GM12878 (cell line): ENCODE results near the gene GSTO1.

ENCODE experiments used
- ASH2L ChIP-seq: fragments of 300-600, 200-600 bp; sonication (generic); IDR thresholded peaks from 2 replicates; pipeline ENCODE4 v1.6.1; 2017; ENCODE audit warnings: low read depth, mild to moderate bottlenecking, borderline replicate concordance
- CHD2 ChIP-seq: IDR thresholded peaks from 2 replicates; pipeline ENCODE4 v1.6.1; 2011; ENCODE audit warnings: low read depth, low read length, improper control_type of control experiment, borderline replicate concordance
- CTCF ChIP-seq, 3 experiments: IDR thresholded peaks in 2 of 3; conservative IDR thresholded peaks in 1 of 3; 2 replicates each; pipeline ENCODE4 v1.5.1; 2011; ENCODE audit warnings: low read depth in 3 of 3, low read length in 3 of 3, mild to moderate bottlenecking in 3 of 3, control low read depth in 2 of 3, moderate library complexity in 2 of 3, inconsistent platforms in 1 of 3, mixed read lengths in 1 of 3; ENCODE audit not compliant: control insufficient read depth in 2 of 3, insufficient read depth in 1 of 3; ENCODE audit errors: extremely low read depth in 1 of 3
- EED ChIP-seq: sonication (generic); IDR thresholded peaks from 2 replicates; pipeline ENCODE4 v1.6.1; 2016; ENCODE audit warnings: antibody characterized with exemption, low read depth
- GATAD2B ChIP-seq: fragments of 450-650 bp; conservative IDR thresholded peaks from 2 replicates; pipeline ENCODE4 v1.6.1; 2017; ENCODE audit warnings: low read depth, mild to moderate bottlenecking, moderate library complexity
- NFIC ChIP-seq: IDR thresholded peaks from 2 replicates; pipeline ENCODE4 v1.6.1; 2012; ENCODE audit warnings: low read depth, mild to moderate bottlenecking, inconsistent platforms, low read length, moderate library complexity
- POLR2A ChIP-seq: IDR thresholded peaks from 2 replicates; pipeline ENCODE4 v1.6.1; 2011; ENCODE audit warnings: low read depth, mild to moderate bottlenecking, low read length
- TARDBP ChIP-seq: IDR thresholded peaks from 2 replicates; pipeline ENCODE4 v1.6.1; 2016; ENCODE audit warnings: borderline replicate concordance
- ZBTB11 ChIP-seq: fragments of 450-650 bp; formaldehyde crosslinking; IDR thresholded peaks from 2 replicates; pipeline ENCODE4 v1.5.0; 2022; ENCODE audit warnings: mild to moderate bottlenecking, missing genetic modification characterization
- ZNF274 ChIP-seq: IDR thresholded peaks from one replicate; pipeline ENCODE4 v1.8.0; 2011; ENCODE audit not compliant: insufficient read length, insufficient read depth

GRCh38 chr10:104291439-104291951 is 36.8 kb downstream of the GSTO1 start:
- TF ChIP-seq ZBTB11 (CRISPR knock-in tag), result no peak
- TF ChIP-seq EED, result no peak
- no peak for TF ChIP-seq CHD2
- peak; percentile 100; a peak in 5 of 6 replicates for TF ChIP-seq CTCF (IDR thresholded peaks at IDR 0.05 in 2 of 3, conservative IDR thresholded peaks at IDR 0.05 in 1 of 3; ENCODE audit: control insufficient read depth in 2 of 3, extremely low read depth in 1 of 3, insufficient read depth in 1 of 3, low read depth in 3 of 3, low read length in 3 of 3)
- TF ChIP-seq ZNF274, result no peak
- no peak for TF ChIP-seq POLR2A
- TF ChIP-seq GATAD2B, result no peak
- no peak for TF ChIP-seq ASH2L
- TF ChIP-seq TARDBP, result 0 out of 2 replicates have a peak, but pooled peaks have one; percentile 34
- no peak for TF ChIP-seq NFIC
